HG02852 (cell line): ENCODE results near the gene SLCO3A1.
"Not testable (repeated sequence)": the region's sequence is repeated elsewhere in the genome, so short reads cannot be mapped to it uniquely, and the experiment has no call there.

Experiments used
- ATAC-seq: cut with Tn5 transposase; IDR thresholded peaks from one replicate; pipeline ENCODE4 v1.9.1; 2021; ENCODE audit warnings: mild to moderate bottlenecking, moderate library complexity; ENCODE audit not compliant: unreplicated experiment

Gene SLCO3A1

GRCh38 chr15:91961357-91961756 is 107.8 kb downstream of the SLCO3A1 start:
- no peak for ATAC-seq

GRCh38 chr15:91963747-91964146 is 110.2 kb downstream of the SLCO3A1 start:
- not testable (repeated sequence) for ATAC-seq

- ATAC-seq: no peak
Observed at GRCh38 chr15:91965501-91966193, 112.1 kb downstream of the SLCO3A1 start.

GRCh38 chr15:91966194-91966552 is 112.7 kb downstream of the SLCO3A1 start:
- ATAC-seq: no peak

- ATAC-seq: no peak
Observed at GRCh38 chr15:91967935-91968606, 114.6 kb downstream of the SLCO3A1 start.

GRCh38 chr15:91968610-91969009 is 115.1 kb downstream of the SLCO3A1 start:
- ATAC-seq: no peak

- ATAC-seq: no peak
Observed at GRCh38 chr15:91970142-91970541, 116.6 kb downstream of the SLCO3A1 start.

- no peak for ATAC-seq
Observed at GRCh38 chr15:91973481-91973880, 120.0 kb downstream of the SLCO3A1 start.

- no peak for ATAC-seq
Observed at GRCh38 chr15:91974321-91974720, 120.8 kb downstream of the SLCO3A1 start.

GRCh38 chr15:91975241-91975978 is 121.9 kb downstream of the SLCO3A1 start:
- ATAC-seq: no peak

- no peak for ATAC-seq
Observed at GRCh38 chr15:91976966-91977365, 123.5 kb downstream of the SLCO3A1 start.

- no peak for ATAC-seq
Observed at GRCh38 chr15:91980502-91981267, 127.2 kb downstream of the SLCO3A1 start.

GRCh38 chr15:91981821-91982800 is 128.6 kb downstream of the SLCO3A1 start:
- no peak for ATAC-seq

GRCh38 chr15:91983729-91984340 is 130.3 kb downstream of the SLCO3A1 start:
- no peak for ATAC-seq

- ATAC-seq: no peak
Observed at GRCh38 chr15:91985297-91985696, 131.8 kb downstream of the SLCO3A1 start.

- ATAC-seq: no peak
Observed at GRCh38 chr15:91988071-91988470, 134.6 kb downstream of the SLCO3A1 start.

GRCh38 chr15:91988655-91989054 is 135.1 kb downstream of the SLCO3A1 start:
- no peak for ATAC-seq

- no peak for ATAC-seq
Observed at GRCh38 chr15:91989821-91990220, 136.3 kb downstream of the SLCO3A1 start.

GRCh38 chr15:91992945-91993344 is 139.4 kb downstream of the SLCO3A1 start:
- no peak for ATAC-seq

- ATAC-seq: no peak
Observed at GRCh38 chr15:91995146-91995545, 141.6 kb downstream of the SLCO3A1 start.
